Heart right ventricle (tissue), 16 donors: ENCODE measurements around the gene ATP8B1. TPM values are rescaled to one million over a fixed set of nuclear protein-coding genes. Genes with fewer than 3 reads are reported as not detected.

Experiments used
- ATAC-seq, 8 donors: fragments of 200-7000 bp; cut with Tn5 transposase; one replicate each; pipeline ENCODE4 v1.9.1; 2020; ENCODE audit warnings: mild to moderate bottlenecking in 8 of 8, moderate library complexity in 8 of 8, moderate number of reproducible peaks in 1 of 8
- DNase-seq, 2 donors: peaks; one replicate each; pipeline ENCODE4 v3.0.0-alpha.2; 2020
- H3K27ac ChIP-seq, 10 donors: fragments of 200-600 bp; sonication (generic) in 2 of 10; one replicate each; pipeline versions ENCODE4 v1.5.0 to v1.8.0; 2020 to 2022; ENCODE audit warnings: mild to moderate bottlenecking in 3 of 10
- H3K27me3 ChIP-seq, 7 donors: fragments of 200-600 bp; one replicate each; pipeline ENCODE4 v1.8.0; 2021 to 2022; ENCODE audit warnings: mild to moderate bottlenecking in 2 of 7
- H3K36me3 ChIP-seq, 9 donors: fragments of 200-600 bp; sonication (generic) in 1 of 9; one replicate each; pipeline versions ENCODE4 v1.5.0 to v1.8.0; 2020 to 2022; ENCODE audit warnings: mild to moderate bottlenecking in 2 of 9
- H3K4me1 ChIP-seq, 9 donors: fragments of 200-600 bp; sonication (generic) in 1 of 9; one replicate each; pipeline versions ENCODE4 v1.5.0 to v1.8.0; 2020 to 2022; ENCODE audit warnings: mild to moderate bottlenecking in 4 of 9
- H3K4me3 ChIP-seq, 10 donors: fragments of 200-600 bp; sonication (generic) in 2 of 10; one replicate each; pipeline versions ENCODE4 v1.5.0 to v1.8.0; 2020 to 2022; ENCODE audit warnings: mild to moderate bottlenecking in 7 of 10, moderate library complexity in 2 of 10
- H3K9me3 ChIP-seq, 11 donors: fragments of 200-600 bp in 10 of 11; sonication (generic) in 2 of 11; one replicate each; pipeline versions ENCODE4 v1.5.0 to v1.8.0; 2013 to 2022; ENCODE audit warnings: mild to moderate bottlenecking in 2 of 11, control low read depth in 1 of 11, moderate library complexity in 1 of 11
- CTCF ChIP-seq, 9 donors: fragments of 200-600 bp; sonication (generic) in 2 of 9; IDR thresholded peaks; one replicate each; pipeline versions ENCODE4 v1.5.0 to v1.8.0; 2021 to 2022; ENCODE audit warnings: antibody characterized with exemption in 9 of 9, mild to moderate bottlenecking in 5 of 9, moderate library complexity in 1 of 9
- WGBS, 2 donors: extraction: QIAGEN DNeasy Blood & Tissue Kit; methylation state at CpG; one replicate each; pipeline ENCODE4 v1.1.7; 2013; ENCODE audit warnings: inconsistent platforms in 1 of 2; 5-methylcytosine and 5-hydroxymethylcytosine counted together
- intact Hi-C, 10 donors: fragments of 100-400 bp; cut with DNase I; formaldehyde crosslinking; loops; one replicate each; pipeline versions ENCODE4 v1.11.1 to v1.14.2; 2022
- polyA plus RNA-seq, 2 donors: library from polyadenylated mRNA; stranded (reverse); fragments of 200-250 nt; gene quantifications; one replicate each; pipeline ENCODE4 v1.2.3, GENCODE V29; 2013
- total RNA-seq, 10 donors: library from RNA; stranded (reverse); fragmentation: NEBNext Ultra II Directional in 3 of 10; extraction: Animal tissue kit (Norgen Biotek cat#: 25700) in 3 of 10; gene quantifications; one replicate each; pipeline versions ENCODE4 v1.2.1 to v1.2.4, GENCODE V29; 2021 to 2023
- donor health status: Arrhythmogenic right ventricular cardiomyopathy.
- donor health status: ischemic (EF 13 %, LVEDD 7.1; RV severe dilation, severe dysfunction).
- donor health status: healthy with polysubstance abuse.
- donor health status: DM: no; HTN: yes; CAD: no.
- donor health status: DM: no; HTN: no; CAD: no.
- donor health status: ischemic (EF 25% LVEDD 6.9; RV normal size, moderate dysfunction).
- donor health status: ischemic (EF 25% LVEDD 5.7; RV mildly dilated, moderate dysfunction).
- donor health status: healthy.
- donor health status: DM: yes; HTN: yes; CAD: no.
- donor health status: Ischemic cardiomyopathy.
- donor health status: ischemic (EF 35%, LVEDD 5.7; RV mildly dilated, moderate dysfunction).
- donor health status: nonischemic (EF 11% LVEDD 7.7; RV severe dilation, severe dysfunction).
- donor health status: DM: yes; HTN: yes; CAD: no.
- donor health status: PGD.
- donor health status: ischemic (EF 29% LVEDD 5.4; RV normal size, mild dysfunction).
- donor health status: nonischemic (EF 23%, LVEDD 6.1; RV moderate dilation, normal function).

Gene ATP8B1
- total and polyA plus RNA-seq, 12 donors = 2.7 to 16.5 (median 7.2) TPM

DNA sequence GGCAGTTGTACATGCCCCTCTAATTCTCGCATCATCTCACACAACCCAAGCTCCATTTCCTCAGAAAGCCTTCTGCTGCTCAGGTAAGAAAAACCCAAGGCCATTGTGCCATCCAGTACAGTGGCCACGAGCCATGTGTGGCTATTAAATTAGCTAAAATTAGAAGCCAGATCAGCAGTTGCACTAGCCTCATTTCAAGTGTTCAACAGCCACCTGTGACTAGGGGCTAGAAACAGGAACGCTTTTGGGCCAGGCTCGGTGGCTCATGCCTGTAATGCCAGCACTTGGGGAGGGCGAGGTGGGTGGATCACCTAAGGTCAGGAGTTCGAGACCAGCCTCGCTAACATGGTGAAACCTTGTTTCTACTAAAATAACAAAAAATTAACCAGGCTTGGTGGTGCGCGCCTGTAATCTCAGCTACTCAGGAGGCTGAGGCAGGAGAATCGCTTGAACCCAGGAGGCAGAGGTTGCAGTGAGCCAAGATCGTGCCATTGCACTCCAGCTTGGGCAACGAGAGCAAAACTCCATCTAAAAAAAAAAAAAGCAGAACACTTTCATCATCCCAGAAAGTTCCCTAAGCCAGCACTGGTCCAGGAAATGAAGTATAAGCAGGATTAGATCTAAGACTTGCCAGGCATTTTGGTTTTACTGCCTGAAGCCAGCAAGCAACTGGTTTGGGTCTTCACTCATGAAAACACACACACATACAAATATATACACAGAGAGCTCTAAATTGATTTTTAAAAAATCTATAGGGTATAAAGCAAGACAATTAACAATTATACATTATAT, 35.7 kb downstream of the ATP8B1 start:
- Histone ChIP-seq H3K27me3 (no peaks in the 10 kb centered on the region), H3K4me3 (no peak overlapping the region), H3K4me1 (peaks cover 10 to 68% (median 55%) of the 10 kb centered on the region in 9 donors), H3K9me3 (no peaks in the 10 kb centered on the region), H3K36me3 (peaks cover 0 to 6% (median 0%) of the 10 kb centered on the region in 9 donors), H3K27ac (peak overlapping the region in 7 of 10 donors; percentile 17 to 74 (median 66))
- ATAC-seq = peak in 1 of 8 donors; percentile 15
- WGBS, 2 donors = 74 to 84% methylated on average over 12 of the region's 12 CpGs
- no peak for DNase-seq
- no peak for TF ChIP-seq CTCF (IDR thresholded peaks at IDR 0.05)
- intact Hi-C loops = loop anchor here in 1 of 10 donors (10.0 kb wide), 1 partner anchor 47 kb away; no protein-coding TSS in a partner anchor

DNA sequence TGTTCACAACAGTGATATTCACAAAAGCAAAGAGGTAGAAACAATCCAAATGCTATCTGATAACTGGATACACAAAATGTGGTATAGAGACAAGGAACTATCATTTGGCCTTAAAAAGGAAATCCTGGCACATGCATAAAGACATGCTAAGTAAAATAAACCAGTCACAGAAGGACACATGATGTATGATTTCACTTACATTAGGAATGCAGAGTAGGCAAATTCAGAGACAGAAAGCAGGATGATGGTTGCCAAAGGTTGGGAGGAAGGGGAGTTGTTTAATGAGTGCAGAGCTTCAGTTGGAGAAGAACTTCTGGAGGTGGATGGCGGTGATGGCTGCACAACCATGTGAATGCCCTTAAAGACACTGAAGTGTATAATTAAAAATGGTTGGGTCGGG, 38.1 kb downstream of the ATP8B1 start:
- WGBS, 2 donors = 92 to 93% methylated on average over 2 of the region's 2 CpGs
- peaks cover 0 to 20% (median 0%) of the 10 kb centered on the region in 9 donors for H3K36me3 ChIP-seq
- H3K9me3 ChIP-seq = no peaks in the 10 kb centered on the region
- ATAC-seq (no peak), DNase-seq (no peak)
- peaks cover 10 to 43% (median 30%) of the 10 kb centered on the region in 9 donors for H3K4me1 ChIP-seq
- no peak overlapping the region for H3K27ac ChIP-seq
- intact Hi-C loops = loop anchor here in 1 of 10 donors (5.0 to 10.0 kb wide), 2 partner anchors 48 to 50 kb away; no protein-coding TSS in a partner anchor
- H3K27me3 ChIP-seq = no peaks in the 10 kb centered on the region
- no peak overlapping the region for H3K4me3 ChIP-seq
- no peak for TF ChIP-seq CTCF (IDR thresholded peaks at IDR 0.05)

- Histone ChIP-seq H3K27ac (no peak overlapping the region), H3K27me3 (no peaks in the 10 kb centered on the region), H3K4me1 (peaks cover 6 to 34% (median 23%) of the 10 kb centered on the region in 9 donors), H3K4me3 (no peak overlapping the region), H3K36me3 (peaks cover 0 to 23% (median 0%) of the 10 kb centered on the region in 9 donors), H3K9me3 (no peaks in the 10 kb centered on the region)
- no peak for ATAC-seq
- WGBS, 2 donors = 90 to 97% methylated on average over 8 of the region's 8 CpGs
- DNase-seq = no peak
- no peak for TF ChIP-seq CTCF (IDR thresholded peaks at IDR 0.05)
- intact Hi-C loops = loop anchor here in 1 of 10 donors (5.0 to 10.0 kb wide), 2 partner anchors 47 to 51 kb away; no protein-coding TSS in a partner anchor
Measured at GRCh38 chr18:57764087-57764486, 39.0 kb downstream of the ATP8B1 start.

DNA sequence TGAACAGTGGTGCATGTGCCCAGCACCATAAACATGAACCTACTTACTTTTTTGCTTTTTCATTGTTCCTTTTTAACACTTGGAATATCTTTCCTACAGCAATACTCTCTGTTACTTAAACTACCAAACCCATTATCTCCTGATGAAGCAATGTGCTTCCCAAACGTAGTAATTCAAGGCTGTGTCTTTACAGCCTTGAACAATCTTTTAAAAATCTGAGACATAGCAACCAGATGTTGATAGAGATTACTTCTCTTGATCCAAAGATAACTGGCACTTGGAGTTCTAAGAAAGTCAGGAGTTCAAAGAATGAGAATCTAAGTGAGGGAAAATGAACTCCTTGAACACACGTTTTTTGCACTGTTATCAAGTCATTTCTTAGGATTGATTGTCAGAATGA, 40.4 kb downstream of the ATP8B1 start:
- H3K27ac ChIP-seq = no peak overlapping the region
- no peak for TF ChIP-seq CTCF (IDR thresholded peaks at IDR 0.05)
- ATAC-seq (no peak), DNase-seq (no peak)
- H3K36me3 ChIP-seq = peaks cover 0 to 27% (median 0%) of the 10 kb centered on the region in 9 donors
- peaks cover 0 to 20% (median 9%) of the 10 kb centered on the region in 9 donors for H3K4me1 ChIP-seq
- 80 to 89% methylated on average over 2 of the region's 2 CpGs for WGBS, 2 donors
- no peaks in the 10 kb centered on the region for H3K9me3 ChIP-seq
- no peak overlapping the region for H3K4me3 ChIP-seq
- intact Hi-C loops = loop anchor here in 1 of 10 donors (5.0 to 10.0 kb wide), 2 partner anchors 45 to 52 kb away; no protein-coding TSS in a partner anchor
- no peaks in the 10 kb centered on the region for H3K27me3 ChIP-seq
